GM19099 (cell line): ENCODE data around the gene CHPT1.

Experiments used
- POLR2A ChIP-seq: IDR thresholded peaks from 3 replicates; pipeline ENCODE4 v1.6.1; 2011; ENCODE audit warnings: low read depth; ENCODE audit not compliant: insufficient read length; ENCODE audit errors: extremely low read depth

The CHPT1 gene

GRCh38 chr12:101697197-101697929, at the start of gene CHPT1:
TSS of gene CHPT1 (plus strand) at chr12:101697640. CDS start at chr12:101697862, 222 bp downstream.
- TF ChIP-seq POLR2A = peak; percentile 67

GRCh38 chr12:101647711-101648110, 49.7 kb upstream of the CHPT1 start:
- no peak for TF ChIP-seq POLR2A

GRCh38 chr12:101648195-101648594, 49.2 kb upstream of the CHPT1 start:
- no peak for TF ChIP-seq POLR2A

GRCh38 chr12:101650346-101651117, 46.9 kb upstream of the CHPT1 start:
- TF ChIP-seq POLR2A = no peak

GRCh38 chr12:101653030-101653429, 44.4 kb upstream of the CHPT1 start:
- TF ChIP-seq POLR2A = no peak

- TF ChIP-seq POLR2A = no peak
Measured at GRCh38 chr12:101653503-101653902, 43.9 kb upstream of the CHPT1 start.

GRCh38 chr12:101654442-101654841, 43.0 kb upstream of the CHPT1 start:
- TF ChIP-seq POLR2A = no peak

GRCh38 chr12:101655393-101655792, 42.0 kb upstream of the CHPT1 start:
- no peak for TF ChIP-seq POLR2A

- no peak for TF ChIP-seq POLR2A
Measured at GRCh38 chr12:101663298-101663697, 34.1 kb upstream of the CHPT1 start.

- TF ChIP-seq POLR2A = no peak
Measured at GRCh38 chr12:101664992-101665391, 32.4 kb upstream of the CHPT1 start.

GRCh38 chr12:101666052-101666728, 31.2 kb upstream of the CHPT1 start:
- no peak for TF ChIP-seq POLR2A

GRCh38 chr12:101667591-101667990, 29.8 kb upstream of the CHPT1 start:
- no peak for TF ChIP-seq POLR2A

GRCh38 chr12:101670007-101670671, 27.3 kb upstream of the CHPT1 start:
- no peak for TF ChIP-seq POLR2A

- no peak for TF ChIP-seq POLR2A
Measured at GRCh38 chr12:101671157-101671791, 26.2 kb upstream of the CHPT1 start.

- no peak for TF ChIP-seq POLR2A
Measured at GRCh38 chr12:101671833-101672232, 25.6 kb upstream of the CHPT1 start.

GRCh38 chr12:101675555-101675954, 21.9 kb upstream of the CHPT1 start:
- no peak for TF ChIP-seq POLR2A
